SK-N-MC (cell line): Measurements from ENCODE around the gene PFDN4.

ENCODE experiments used
- DNase-seq: peaks from one replicate; pipeline ENCODE4 v3.0.0-alpha.2; 2011; ENCODE audit warnings: low read depth, low spot score
- H3K27ac ChIP-seq: fragments of 200-600 bp; sonication (generic); 2 replicates; pipeline ENCODE4 v1.5.1; 2016; ENCODE audit warnings: mixed run types
- H3K36me3 ChIP-seq: fragments of 200-600 bp; sonication (generic); 2 replicates; pipeline ENCODE4 v1.6.1; 2017; ENCODE audit warnings: antibody characterized with exemption, low read length, mixed read lengths; ENCODE audit not compliant: insufficient read depth
- H3K4me3 ChIP-seq: fragments of 200-600 bp; sonication (generic); 2 replicates; pipeline ENCODE4 v1.5.1; 2016
- H3K9ac ChIP-seq: fragments of 200-600 bp; sonication (generic); 2 replicates; pipeline ENCODE4 v1.8.0; 2017; ENCODE audit warnings: mixed run types, mixed read lengths; ENCODE audit not compliant: insufficient read length
- H3K9me3 ChIP-seq: fragments of 200-600 bp; sonication (generic); 2 replicates; pipeline ENCODE4 v1.6.1; 2017; ENCODE audit warnings: low read depth, mild to moderate bottlenecking, antibody characterized with exemption, low read length, moderate library complexity, mixed read lengths
- EZH2 ChIP-seq: fragments of 200-600 bp; sonication (generic); IDR thresholded peaks from one replicate; pipeline ENCODE4 v1.6.1; 2017; ENCODE audit warnings: antibody characterized with exemption
- FOXP2 ChIP-seq: optimal IDR thresholded peaks from 2 replicates; pipeline ENCODE3; 2011; ENCODE audit warnings: mild to moderate bottlenecking, moderate library complexity; ENCODE audit not compliant: insufficient read depth; ENCODE audit errors: extremely low read length, control extremely low read depth
- POLR2AphosphoS5 ChIP-seq: IDR thresholded peaks from 2 replicates; pipeline ENCODE4 v1.6.1; 2012; ENCODE audit warnings: mild to moderate bottlenecking, low read depth, low read length, borderline replicate concordance

PFDN4 gene

GRCh38 chr20:54172532-54172855 lies 35.4 kb upstream of the PFDN4 start:
- Histone ChIP-seq H3K9ac (peak overlapping the region; percentile 11), H3K9me3 (no peaks in the 10 kb centered on the region), H3K36me3 (no peaks in the 10 kb centered on the region), H3K27ac (peak overlapping the region; percentile 56; the same call in 1 of the 2 replicates), H3K4me3 (peak overlapping the region; percentile 85)
- DNase-seq: no peak
- no peak for TF ChIP-seq EZH2
- TF ChIP-seq POLR2AphosphoS5: no peak
- no peak for TF ChIP-seq FOXP2

- Histone ChIP-seq H3K4me3 (peak overlapping the region; percentile 85), H3K9ac (peak overlapping the region; percentile 11), H3K27ac (no peak overlapping the region), H3K36me3 (no peaks in the 10 kb centered on the region), H3K9me3 (no peaks in the 10 kb centered on the region)
- DNase-seq: no peak
- TF ChIP-seq FOXP2: no peak
- TF ChIP-seq POLR2AphosphoS5: no peak
- TF ChIP-seq EZH2: no peak
These were observed 34.8 kb upstream of the PFDN4 start for GRCh38 chr20:54172856-54173652.

- no peak for DNase-seq
- no peaks in the 10 kb centered on the region for H3K9me3 ChIP-seq
- H3K36me3 ChIP-seq: no peaks in the 10 kb centered on the region
- H3K4me3 ChIP-seq: peak within 1 kb of the TSS; percentile 85
- H3K27ac ChIP-seq: peak within 1 kb of the TSS; percentile 32; the same call in 1 of the 2 replicates
- H3K9ac ChIP-seq: peak within 1 kb of the TSS; percentile 48
- no peak for TF ChIP-seq EZH2
- TF ChIP-seq POLR2AphosphoS5: no peak
- no peak for TF ChIP-seq FOXP2
These were observed 34.0 kb upstream of the PFDN4 start, which contains the start of gene CYP24A1 for GRCh38 chr20:54173653-54174456. Gene CYP24A1 (minus strand): TSS chr20:54173986. CDS start chr20:54173579, 407 bp downstream.

- peak overlapping the region; percentile 85 for H3K4me3 ChIP-seq
- H3K36me3 ChIP-seq: no peaks in the 10 kb centered on the region
- no peaks in the 10 kb centered on the region for H3K9me3 ChIP-seq
- no peak for DNase-seq
- H3K27ac ChIP-seq: peak overlapping the region; percentile 32; the same call in 1 of the 2 replicates
- TF ChIP-seq EZH2 (no peak), POLR2AphosphoS5 (no peak), FOXP2 (no peak)
- peak overlapping the region; percentile 48 for H3K9ac ChIP-seq
These were observed 33.3 kb upstream of the PFDN4 start for GRCh38 chr20:54174457-54175175.

- no peak overlapping the region for H3K4me3 ChIP-seq
- no peak for TF ChIP-seq POLR2AphosphoS5
- no peak overlapping the region for H3K9ac ChIP-seq
- H3K27ac ChIP-seq: no peak overlapping the region
- no peak for DNase-seq
- H3K36me3 ChIP-seq: no peaks in the 10 kb centered on the region
- no peaks in the 10 kb centered on the region for H3K9me3 ChIP-seq
These were observed 31.3 kb upstream of the PFDN4 start for GRCh38 chr20:54176610-54177009.

- Histone ChIP-seq H3K9me3 (no peaks in the 10 kb centered on the region), H3K9ac (no peak overlapping the region), H3K4me3 (no peak overlapping the region), H3K27ac (no peak overlapping the region), H3K36me3 (no peaks in the 10 kb centered on the region)
- DNase-seq: no peak
- TF ChIP-seq FOXP2: no peak
- no peak for TF ChIP-seq POLR2AphosphoS5
- no peak for TF ChIP-seq EZH2
These were observed 30.5 kb upstream of the PFDN4 start for GRCh38 chr20:54177378-54177777.

GRCh38 chr20:54178256-54178655 lies 29.6 kb upstream of the PFDN4 start:
- no peaks in the 10 kb centered on the region for H3K9me3 ChIP-seq

GRCh38 chr20:54179946-54180345 lies 27.9 kb upstream of the PFDN4 start:
- no peaks in the 10 kb centered on the region for H3K36me3 ChIP-seq
- TF ChIP-seq FOXP2 (no peak), EZH2 (no peak), POLR2AphosphoS5 (no peak)
- DNase-seq: no peak
- no peak overlapping the region for H3K4me3 ChIP-seq
- H3K27ac ChIP-seq: no peak overlapping the region
- no peak overlapping the region for H3K9ac ChIP-seq
- no peaks in the 10 kb centered on the region for H3K9me3 ChIP-seq

More at GRCh38 chr20:54178256-54178655, 29.6 kb upstream of the PFDN4 start:
- Histone ChIP-seq H3K36me3 (no peaks in the 10 kb centered on the region), H3K9ac (no peak overlapping the region), H3K4me3 (no peak overlapping the region), H3K27ac (no peak overlapping the region)
- TF ChIP-seq FOXP2: no peak
- no peak for TF ChIP-seq POLR2AphosphoS5
- TF ChIP-seq EZH2: no peak
- no peak for DNase-seq
